SU-DHL-6 (cell line): ENCODE measurements around the gene ARHGAP22.

ENCODE experiments used
- EZH2phosphoT487 ChIP-seq: fragments of 200-600 bp; sonication (generic), shearing (Covaris generic); conservative IDR thresholded peaks from 2 replicates; pipeline ENCODE4 v1.6.1; 2018; ENCODE audit warnings: mild to moderate bottlenecking, antibody characterized with exemption, low read length, moderate library complexity, mixed read lengths
- TF ChIP-seq, protein P1 (sequence below): fragments of 200-600 bp; sonication (generic); IDR thresholded peaks from one replicate; pipeline ENCODE4 v1.5.1; 2017; ENCODE audit warnings: antibody characterized with exemption, mild to moderate bottlenecking, low read length, moderate library complexity; ENCODE audit not compliant: insufficient read depth, poor library complexity, severe bottlenecking

DNA sequence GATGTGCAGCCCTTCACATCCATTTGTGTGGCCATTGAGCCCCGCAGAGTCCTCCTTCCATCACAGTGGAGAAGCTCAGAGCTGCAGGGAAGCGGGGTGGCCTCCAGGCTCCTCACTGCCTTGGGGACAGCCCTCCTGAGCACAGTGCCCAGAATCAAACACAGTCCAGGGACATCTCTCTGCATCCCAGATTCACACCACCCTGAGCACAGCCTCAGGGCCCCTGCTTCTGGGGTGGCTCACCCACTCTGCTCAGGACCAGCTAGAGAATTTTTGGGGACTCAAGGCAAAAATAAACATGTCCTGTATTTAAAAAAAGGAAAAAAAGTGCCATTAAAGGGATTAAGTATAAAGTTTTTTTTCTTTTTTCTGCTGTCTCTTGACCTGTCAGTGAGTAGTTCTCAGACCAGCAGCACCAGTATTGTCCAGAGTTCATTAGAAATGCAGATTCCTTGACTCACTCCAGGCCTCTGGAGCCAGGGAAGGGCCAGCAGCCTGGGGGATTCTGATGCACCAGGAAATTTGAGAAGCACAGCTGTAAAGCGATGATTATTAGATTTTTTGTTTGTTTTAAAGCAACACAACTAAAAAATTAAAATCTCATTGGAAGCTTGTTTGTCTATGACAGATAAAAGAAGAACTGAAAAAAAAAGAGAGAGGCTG is 61.6 kb downstream of the ARHGAP22 start:
- TF ChIP-seq, protein P1, sequence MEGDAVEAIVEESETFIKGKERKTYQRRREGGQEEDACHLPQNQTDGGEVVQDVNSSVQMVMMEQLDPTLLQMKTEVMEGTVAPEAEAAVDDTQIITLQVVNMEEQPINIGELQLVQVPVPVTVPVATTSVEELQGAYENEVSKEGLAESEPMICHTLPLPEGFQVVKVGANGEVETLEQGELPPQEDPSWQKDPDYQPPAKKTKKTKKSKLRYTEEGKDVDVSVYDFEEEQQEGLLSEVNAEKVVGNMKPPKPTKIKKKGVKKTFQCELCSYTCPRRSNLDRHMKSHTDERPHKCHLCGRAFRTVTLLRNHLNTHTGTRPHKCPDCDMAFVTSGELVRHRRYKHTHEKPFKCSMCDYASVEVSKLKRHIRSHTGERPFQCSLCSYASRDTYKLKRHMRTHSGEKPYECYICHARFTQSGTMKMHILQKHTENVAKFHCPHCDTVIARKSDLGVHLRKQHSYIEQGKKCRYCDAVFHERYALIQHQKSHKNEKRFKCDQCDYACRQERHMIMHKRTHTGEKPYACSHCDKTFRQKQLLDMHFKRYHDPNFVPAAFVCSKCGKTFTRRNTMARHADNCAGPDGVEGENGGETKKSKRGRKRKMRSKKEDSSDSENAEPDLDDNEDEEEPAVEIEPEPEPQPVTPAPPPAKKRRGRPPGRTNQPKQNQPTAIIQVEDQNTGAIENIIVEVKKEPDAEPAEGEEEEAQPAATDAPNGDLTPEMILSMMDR = no peak
- TF ChIP-seq EZH2phosphoT487 = no peak
